Parathyroid adenoma (tissue), 2 donors: ENCODE data around the gene RAB8A.
"Not testable (repeated sequence)": the region's sequence is repeated elsewhere in the genome, so short reads cannot be mapped to it uniquely, and the experiment has no call there.

Source experiments
- H2AFZ ChIP-seq: fragments of 300-600 bp; sonication (generic); one replicate; pipeline ENCODE4 v1.7.0; 2017; ENCODE audit warnings: antibody characterized with exemption, mild to moderate bottlenecking
- H3K27ac ChIP-seq: fragments of 300-600 bp; sonication (generic); one replicate; pipeline ENCODE4 v1.7.0; 2017
- H3K27me3 ChIP-seq: fragments of 300-600 bp; sonication (generic); one replicate; pipeline ENCODE4 v1.7.0; 2017; ENCODE audit warnings: low read length; ENCODE audit not compliant: control insufficient read depth, insufficient read depth
- H3K36me3 ChIP-seq: fragments of 300-600 bp; sonication (generic); one replicate; pipeline ENCODE4 v1.7.0; 2017; ENCODE audit warnings: low read length; ENCODE audit not compliant: control insufficient read depth, insufficient read depth
- H3K4me1 ChIP-seq: fragments of 300-600 bp; sonication (generic); one replicate; pipeline ENCODE4 v1.7.0; 2017; ENCODE audit warnings: control low read depth
- H3K4me2 ChIP-seq: fragments of 300-600 bp; sonication (generic); one replicate; pipeline ENCODE4 v1.7.0; 2017; ENCODE audit warnings: low read length
- H3K4me3 ChIP-seq: fragments of 300-600 bp; sonication (generic); one replicate; pipeline ENCODE4 v1.7.0; 2017; ENCODE audit warnings: low read depth, low read length
- H3K79me2 ChIP-seq: fragments of 300-600 bp; sonication (generic); one replicate; pipeline ENCODE4 v1.7.0; 2017; ENCODE audit warnings: control low read depth
- H3K9ac ChIP-seq: fragments of 300-600 bp; sonication (generic); one replicate; pipeline ENCODE4 v1.7.0; 2017; ENCODE audit warnings: mild to moderate bottlenecking
- H3K9me3 ChIP-seq: fragments of 300-600 bp; sonication (generic); one replicate; pipeline ENCODE4 v1.7.0; 2017; ENCODE audit warnings: low read length; ENCODE audit not compliant: control insufficient read depth
- CTCF ChIP-seq: fragments of 300-600 bp; sonication (generic); IDR thresholded peaks from one replicate; pipeline ENCODE4 v1.7.0; 2017; ENCODE audit warnings: antibody characterized with exemption, mild to moderate bottlenecking
- donor health status: primary hyperparathyroidism.

RAB8A gene

GRCh38 chr19:16170134-16170533 lies 58.4 kb downstream of the RAB8A start:
- Histone ChIP-seq H3K4me3 (no peak overlapping the region), H3K27ac (no peak overlapping the region), H3K79me2 (no peaks in the 10 kb centered on the region), H3K9ac (no peak overlapping the region), H3K27me3 (no peaks in the 10 kb centered on the region), H3K4me2 (no peak overlapping the region), H3K36me3 (no peaks in the 10 kb centered on the region), H3K9me3 (no peaks in the 10 kb centered on the region), H3K4me1 (no peaks in the 10 kb centered on the region), H2AFZ (no peak overlapping the region)
- no peak for TF ChIP-seq CTCF

GRCh38 chr19:16175954-16176353 lies 64.3 kb downstream of the RAB8A start:
- Histone ChIP-seq H3K4me1 (no peaks in the 10 kb centered on the region), H3K9me3 (no peaks in the 10 kb centered on the region), H3K9ac (no peak overlapping the region), H3K27ac (no peak overlapping the region), H3K79me2 (no peaks in the 10 kb centered on the region), H2AFZ (no peak overlapping the region), H3K27me3 (no peaks in the 10 kb centered on the region), H3K4me2 (no peak overlapping the region), H3K36me3 (no peaks in the 10 kb centered on the region), H3K4me3 (no peak overlapping the region)
- TF ChIP-seq CTCF: no peak

- H2AFZ ChIP-seq, H3K9ac ChIP-seq, H3K4me1 ChIP-seq, H3K36me3 ChIP-seq, H3K4me3 ChIP-seq, H3K4me2 ChIP-seq, H3K27me3 ChIP-seq, H3K79me2 ChIP-seq, H3K27ac ChIP-seq, H3K9me3 ChIP-seq: not testable (repeated sequence)
Observed at GRCh38 chr19:16178866-16179265, 67.2 kb downstream of the RAB8A start.

GRCh38 chr19:16180611-16181010 lies 68.9 kb downstream of the RAB8A start:
- H3K27me3 ChIP-seq: no peaks in the 10 kb centered on the region
- no peaks in the 10 kb centered on the region for H3K9me3 ChIP-seq
- H3K4me3 ChIP-seq: no peak overlapping the region
- H3K36me3 ChIP-seq: no peaks in the 10 kb centered on the region
- H3K27ac ChIP-seq: no peak overlapping the region
- TF ChIP-seq CTCF: no peak
- H3K9ac ChIP-seq: no peak overlapping the region
- no peak overlapping the region for H2AFZ ChIP-seq
- peaks cover 2% of the 10 kb centered on the region for H3K79me2 ChIP-seq
- no peak overlapping the region for H3K4me2 ChIP-seq
- H3K4me1 ChIP-seq: no peaks in the 10 kb centered on the region
